Measurements from ENCODE around the gene SKIDA1.

DNA sequence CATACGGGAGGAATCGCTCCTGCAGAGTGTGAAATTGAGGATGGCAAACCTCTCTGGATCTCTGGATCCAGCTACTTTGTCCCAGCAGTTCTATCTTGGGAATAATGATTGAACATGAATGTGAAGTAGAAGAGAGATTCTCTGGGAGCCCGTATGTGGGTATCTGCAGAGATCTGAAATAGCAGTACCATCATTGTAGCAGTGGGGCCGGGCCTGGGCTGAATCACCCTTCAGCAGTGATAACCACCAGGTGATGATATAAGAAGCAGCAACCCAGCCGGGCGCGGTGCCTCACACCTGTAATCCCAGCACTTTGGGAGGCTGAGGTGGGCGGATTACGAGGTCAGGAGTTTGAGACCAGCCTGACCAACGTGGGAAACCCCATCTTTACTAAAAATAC lies 51.9 kb downstream of the SKIDA1 start:
- TF ChIP-seq POLR2AphosphoS5 (IDR thresholded peaks at IDR 0.05; ENCODE audit: borderline replicate concordance, low read depth, low read length) (no peak), EZH2 (IDR thresholded peaks at IDR 0.05) (no peak), FOXP2 (optimal IDR thresholded peaks at IDR 0.05; ENCODE audit: control extremely low read depth, extremely low read length, insufficient read depth) (no peak)

All from SK-N-MC (cell line).